Stimulated activated CD8-positive, alpha-beta memory T cell treated with anti-CD3 and anti-CD28 coated beads, Interleukin-15, amount 100 ng/mL, for 48 hours (primary cell): ENCODE data around the gene CMTM6.
A peak's percentile ranks its signal among the peaks of the same experiment; 100 is the strongest.
"Not testable (repeated sequence)": the region's sequence is repeated elsewhere in the genome, so short reads cannot be mapped to it uniquely, and the experiment has no call there.

ENCODE experiments used
- DNase-seq, 2 donors: peaks; one replicate each; pipeline ENCODE4 v3.0.0-alpha.2; 2020; ENCODE audit warnings: low read depth in 2 of 2

Gene CMTM6

DNA sequence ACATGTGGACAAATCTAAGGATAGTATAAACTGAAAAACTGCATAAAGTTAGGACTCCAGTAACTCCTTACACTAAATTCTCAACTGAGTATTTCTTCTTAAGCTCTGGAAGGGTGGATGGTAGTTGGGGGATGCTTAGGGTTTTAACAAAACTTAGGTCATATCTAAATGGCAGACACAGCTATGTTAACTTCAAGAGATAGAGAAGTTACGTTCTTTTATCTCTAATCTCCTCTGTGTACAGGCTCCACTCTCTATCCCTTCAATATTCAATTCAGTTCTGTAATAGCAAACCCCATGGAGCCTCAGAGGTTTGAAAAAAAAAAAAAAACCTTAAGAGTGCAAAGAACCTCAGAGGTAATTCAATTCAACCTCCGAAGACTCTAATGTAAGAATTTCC, 3.1 kb downstream of the CMTM6 start:
- DNase-seq, result no peak

DNA sequence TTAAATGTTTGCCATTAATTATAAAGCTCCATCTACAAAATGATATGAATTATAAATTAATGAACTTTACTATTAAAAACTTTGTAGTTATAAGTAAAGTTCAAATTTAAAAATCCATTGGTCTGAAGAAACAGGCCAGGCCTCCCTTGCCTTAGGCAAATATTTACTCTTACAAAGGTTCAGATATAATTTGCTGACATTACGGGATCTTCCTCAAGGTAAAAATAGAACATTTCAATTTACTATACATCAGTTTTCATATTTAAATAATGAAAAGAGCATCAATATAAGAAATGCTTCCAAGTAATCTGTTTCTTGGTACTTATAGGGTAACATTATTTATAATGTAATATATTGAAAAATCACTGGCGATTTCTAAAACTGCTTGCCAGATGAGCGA, 3.7 kb downstream of the CMTM6 start:
- no peak for DNase-seq

DNA sequence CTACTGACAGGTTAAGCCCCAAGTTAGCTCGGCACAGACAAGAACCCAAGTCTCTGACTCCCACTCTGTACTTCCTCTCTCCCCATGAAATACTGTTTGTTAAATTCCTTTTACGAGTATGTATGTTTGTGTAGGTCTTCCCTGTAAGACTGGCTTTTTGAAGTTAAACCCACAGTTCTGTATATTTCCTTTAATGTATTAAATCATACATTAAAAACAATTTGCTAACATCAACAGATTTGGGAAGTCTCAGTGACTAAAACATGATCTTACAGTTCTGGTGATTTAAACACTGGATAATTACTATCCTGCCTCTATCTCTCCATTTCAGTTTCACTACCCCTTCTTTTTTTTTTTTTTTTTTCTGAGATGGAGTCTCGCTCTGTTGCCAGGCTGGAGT, 4.4 kb downstream of the CMTM6 start:
- no peak for DNase-seq

DNA sequence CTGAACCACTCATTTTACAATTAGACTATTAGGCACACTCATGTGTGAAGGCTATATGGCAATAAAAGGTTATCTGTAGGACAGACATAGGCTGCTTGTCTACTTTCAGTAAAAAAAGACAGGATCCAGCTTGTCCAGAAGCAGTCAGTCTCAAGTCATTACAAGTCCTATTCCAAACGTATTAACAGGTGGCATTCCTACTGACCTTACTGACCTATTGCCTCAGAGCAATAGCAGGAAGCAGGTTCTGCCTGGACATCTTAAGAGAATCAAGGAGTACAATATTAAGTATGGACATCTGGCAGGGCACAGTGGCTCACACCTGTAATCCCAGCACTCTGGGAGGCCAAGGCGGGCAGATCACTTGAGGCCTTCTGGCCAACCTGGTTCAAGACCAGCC, 7.0 kb downstream of the CMTM6 start:
- no peak for DNase-seq

DNA sequence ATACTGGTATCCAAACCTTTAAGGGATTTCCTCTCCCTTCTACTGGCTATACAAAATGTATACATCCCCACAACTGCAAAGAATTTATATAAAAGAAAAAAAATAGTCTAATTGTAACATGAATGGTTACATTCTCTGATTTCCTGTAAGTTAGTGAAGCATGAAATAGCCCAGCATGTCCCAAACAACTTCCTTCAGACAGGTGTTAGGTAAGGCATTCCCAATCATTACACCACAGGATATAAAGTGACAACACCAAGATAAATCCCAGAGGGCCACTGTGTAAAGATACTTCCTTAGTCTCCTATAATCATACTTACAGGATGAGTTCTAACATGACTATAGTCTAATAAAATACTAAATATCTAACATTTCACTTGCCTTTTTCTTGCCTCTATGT, 7.6 kb downstream of the CMTM6 start:
- no peak for DNase-seq

DNA sequence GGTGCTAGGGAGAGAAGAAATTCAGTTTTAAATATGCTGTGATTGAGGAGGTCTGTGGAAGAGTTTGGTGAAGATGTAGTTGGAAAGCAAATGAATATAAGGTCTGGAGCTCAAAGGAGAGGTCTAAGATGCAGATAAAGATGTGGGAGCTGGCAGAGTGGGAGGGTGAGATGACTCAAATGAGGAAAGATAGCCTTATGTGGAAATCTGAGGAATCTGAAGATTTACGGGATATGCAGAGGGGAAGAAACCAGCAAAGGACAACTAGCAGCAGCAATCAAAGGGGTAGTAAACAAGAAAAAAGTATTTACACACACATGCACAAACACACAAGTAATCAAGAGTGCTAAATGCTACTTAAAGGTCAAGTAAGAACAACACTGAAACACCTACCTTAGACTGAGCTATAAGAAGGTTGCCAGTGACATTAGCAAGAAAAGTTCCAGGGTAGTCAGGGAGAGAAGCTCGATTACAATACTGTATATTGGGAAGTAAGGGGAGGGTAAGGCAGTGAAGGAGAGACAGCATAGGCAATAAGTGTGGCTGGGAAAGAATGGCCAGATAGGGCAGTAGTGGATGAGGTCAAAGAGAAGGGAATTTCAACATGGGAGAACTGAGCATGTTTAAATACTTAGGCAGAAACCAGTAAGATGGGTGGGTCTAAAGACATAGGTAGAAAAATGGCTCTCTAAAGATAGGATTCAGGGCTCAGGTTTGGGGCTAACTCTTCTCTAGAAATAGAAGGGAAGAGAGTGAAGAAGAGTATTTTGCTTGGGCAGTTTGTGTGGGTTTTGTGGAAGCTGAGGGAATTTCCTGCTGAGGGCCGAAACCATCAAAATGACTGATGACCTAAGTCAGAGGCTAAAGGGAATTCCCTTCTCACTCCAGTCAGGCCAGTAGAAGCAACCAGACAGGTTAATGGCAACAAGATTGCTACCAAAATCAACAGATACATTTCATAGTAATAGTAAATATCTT, 8.9 kb downstream of the CMTM6 start:
- no peak for DNase-seq

DNA sequence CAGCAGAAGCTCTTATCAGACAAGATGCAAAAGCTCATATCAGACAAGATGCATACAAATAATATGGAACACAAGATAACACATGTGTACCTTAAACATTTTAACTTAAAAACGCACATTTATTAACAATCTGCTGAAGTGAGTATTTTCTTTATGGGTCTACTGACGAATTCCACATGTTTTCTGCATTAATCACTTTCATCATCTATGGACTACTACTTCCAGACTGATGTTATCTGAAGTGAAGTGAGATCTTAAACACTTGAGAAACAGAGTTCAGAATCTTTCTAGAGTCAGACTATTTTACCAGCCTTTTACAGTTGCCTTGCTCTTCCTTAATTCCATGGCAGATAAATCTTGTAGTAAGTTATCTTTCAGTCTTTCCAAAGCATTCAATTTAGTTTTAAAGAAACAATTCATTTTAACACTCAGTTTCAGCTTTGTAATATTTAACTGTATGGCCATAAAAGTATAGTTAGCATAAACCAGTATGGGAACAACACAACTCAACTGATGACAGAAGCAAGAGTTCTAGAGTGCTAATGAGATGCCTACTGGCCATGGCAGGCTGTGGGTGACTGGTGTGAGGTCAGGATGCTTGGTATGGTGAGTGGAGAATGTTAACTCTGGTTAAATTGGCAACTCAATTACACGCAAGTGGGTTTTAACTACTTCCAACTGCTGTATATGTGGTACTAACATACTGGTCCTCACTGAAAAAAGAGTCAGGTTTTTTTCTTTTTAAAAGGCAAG, 9.8 kb downstream of the CMTM6 start:
- no peak for DNase-seq

DNA sequence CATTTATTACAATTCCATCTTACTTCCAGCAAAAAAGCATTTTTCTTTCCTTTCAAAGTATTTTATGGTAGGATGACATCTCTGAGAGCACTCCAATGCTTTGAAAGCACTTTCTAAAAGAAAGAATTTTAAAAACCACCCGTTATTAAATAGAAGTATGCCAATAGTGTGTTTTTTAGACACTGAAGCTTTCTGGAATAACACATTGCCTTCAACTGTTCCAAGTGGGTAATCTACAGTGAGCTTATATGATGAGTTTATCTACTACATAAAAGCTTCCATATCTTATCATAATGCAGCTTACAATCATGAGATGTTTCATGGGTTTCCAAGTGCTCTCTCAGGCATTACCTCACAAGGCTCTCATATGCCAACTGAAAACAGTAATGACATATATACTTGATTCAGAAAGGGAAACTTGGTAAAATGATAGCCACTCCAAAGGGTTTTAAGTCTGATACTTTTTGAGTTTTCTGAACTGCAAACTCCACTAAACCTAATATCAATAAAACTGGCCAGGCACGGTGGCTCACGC, 14.1 kb downstream of the CMTM6 start:
- DNase-seq, result no peak

DNA sequence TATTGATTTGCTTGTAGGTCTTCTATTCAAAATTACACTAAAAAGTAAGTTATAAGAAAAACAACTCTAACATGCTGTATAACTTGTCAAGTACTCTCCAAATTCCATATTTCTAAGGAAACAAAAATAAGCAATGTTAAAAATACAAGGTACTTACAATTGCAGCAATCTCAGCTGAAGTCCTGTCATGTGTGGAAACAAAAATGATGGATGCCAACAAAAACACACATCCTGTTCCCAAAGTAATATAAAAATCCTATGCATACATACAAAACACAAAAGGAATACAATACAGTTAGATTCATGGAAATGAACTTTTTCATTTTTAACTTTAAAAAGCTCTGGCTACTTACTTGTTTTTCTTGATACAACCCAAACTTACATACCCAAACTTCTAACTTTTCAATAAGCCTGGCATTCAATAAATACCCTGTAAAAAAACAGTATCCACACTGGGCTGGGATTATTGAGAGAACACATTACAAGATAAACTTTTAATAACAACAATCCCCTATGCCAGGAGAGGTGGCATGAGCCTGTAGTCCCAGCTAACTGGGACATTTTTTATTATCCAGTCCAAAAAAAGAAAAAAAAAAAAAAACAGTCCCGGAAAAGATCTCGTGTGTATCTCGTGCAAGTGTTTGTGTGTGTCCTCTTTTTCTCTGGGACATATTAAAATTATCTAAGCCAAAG, 14.7 kb downstream of the CMTM6 start:
- no peak for DNase-seq

DNA sequence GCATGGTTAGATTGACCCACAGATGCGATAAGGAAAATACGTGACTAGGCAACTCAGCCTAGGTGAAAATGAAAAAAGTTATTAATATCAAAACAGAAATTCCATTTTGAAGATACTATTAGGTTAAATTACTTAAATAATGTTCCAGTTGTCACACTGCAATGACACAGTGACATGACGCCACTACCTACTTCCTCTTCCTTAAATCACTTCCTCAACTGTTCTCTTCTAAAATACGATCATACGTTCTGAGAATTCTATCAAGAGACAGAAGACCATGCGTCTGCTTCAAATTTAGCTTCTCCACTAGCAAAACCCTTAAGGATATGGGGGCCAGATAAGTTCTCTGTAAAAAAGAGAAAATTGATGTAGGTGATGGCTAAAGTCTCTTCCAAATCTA, 18.2 kb downstream of the CMTM6 start:
- DNase-seq, result no peak

DNA sequence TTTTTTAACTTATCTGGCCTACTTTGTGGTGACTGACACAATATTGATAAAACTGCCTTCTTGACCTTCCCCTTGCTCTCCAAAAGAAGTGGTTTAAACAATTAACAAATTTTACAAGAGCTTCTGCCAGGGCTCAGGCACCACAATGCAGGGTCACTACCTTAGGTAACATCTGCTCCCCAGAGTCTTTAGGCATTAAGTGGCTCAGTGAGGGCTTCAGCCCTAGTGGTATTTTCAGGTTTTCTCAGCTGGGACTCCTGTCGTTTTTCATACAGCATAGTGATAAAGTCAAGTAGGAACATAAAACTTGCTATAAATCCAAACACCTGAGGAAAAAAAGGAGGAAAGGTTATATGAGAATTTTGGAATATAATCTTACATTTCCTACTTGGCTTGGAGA, 18.9 kb downstream of the CMTM6 start:
- DNase-seq, result no peak

DNA sequence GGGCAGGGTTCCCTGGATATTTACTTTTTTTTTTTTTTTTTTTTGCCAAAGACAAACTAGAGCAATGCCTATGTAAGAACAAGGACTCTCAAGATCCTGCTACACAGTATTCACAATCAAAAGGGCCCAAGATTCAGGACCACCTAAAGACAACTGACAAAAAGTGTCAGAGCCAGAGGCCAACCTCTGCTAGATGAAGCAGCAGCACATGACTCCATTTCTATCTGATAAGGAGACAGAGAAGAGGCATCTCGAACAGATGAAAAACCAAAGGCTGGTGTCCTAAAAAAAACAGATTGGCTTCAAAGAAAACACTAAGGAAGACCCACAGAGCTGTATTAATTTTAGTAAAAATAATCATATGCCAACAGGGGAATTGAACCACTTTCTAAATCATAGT, 20.0 kb downstream of the CMTM6 start:
- DNase-seq, result no peak

DNA sequence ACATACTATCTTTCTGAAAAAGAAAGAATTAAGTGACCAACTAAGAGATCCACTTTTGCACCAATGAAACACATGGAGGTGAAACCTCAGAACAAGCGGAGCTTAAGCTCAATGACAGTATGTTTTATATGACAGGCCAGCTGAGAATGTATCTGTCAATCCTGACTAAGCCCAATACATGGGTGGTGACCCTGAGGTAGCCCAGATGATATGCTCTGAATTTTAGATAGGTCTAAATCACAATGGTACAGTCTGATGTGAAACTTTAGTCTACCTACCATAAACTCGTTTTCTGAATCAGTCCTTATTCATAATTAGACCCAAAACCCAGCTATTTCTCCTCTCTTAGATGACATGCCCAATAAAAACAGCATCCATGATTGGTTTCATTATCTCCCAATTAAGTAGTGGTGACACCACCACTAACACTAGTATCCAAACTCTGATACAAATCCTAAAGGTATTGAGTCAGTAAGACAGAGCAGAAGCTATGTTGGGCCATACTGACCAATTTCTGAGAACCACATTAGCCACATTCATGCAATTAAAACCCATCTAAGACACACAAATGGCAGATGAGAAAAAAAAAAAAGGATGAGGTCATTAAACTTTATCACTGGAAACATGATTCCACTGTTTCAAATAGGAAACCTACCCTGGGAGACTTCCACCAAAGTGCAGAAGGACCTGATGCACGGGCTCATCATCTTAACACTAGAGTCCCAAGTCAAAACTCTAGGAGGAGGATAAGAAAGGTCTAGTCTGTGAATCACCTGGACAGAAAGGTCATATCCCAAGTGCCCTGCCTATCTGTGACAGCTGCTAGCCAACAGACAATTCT, 20.6 kb downstream of the CMTM6 start:
- no peak for DNase-seq

DNA sequence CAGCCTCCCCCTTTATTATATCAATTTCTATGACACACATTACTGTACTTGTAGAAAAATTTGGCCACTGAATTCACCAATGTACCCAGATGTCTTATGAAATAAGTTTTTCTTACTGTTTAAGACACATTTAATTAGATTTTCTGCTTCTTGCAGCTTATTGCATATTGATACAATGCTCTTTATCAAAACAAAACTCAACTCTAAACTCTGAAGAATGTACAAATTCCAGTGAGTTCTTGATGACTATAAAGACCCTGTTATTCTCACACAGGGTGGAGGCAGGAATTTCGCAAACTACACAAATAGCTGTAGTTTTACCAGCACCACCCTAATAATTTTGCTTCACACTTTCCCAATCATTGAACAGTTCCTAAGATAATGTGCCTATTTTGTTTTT, 22.0 kb downstream of the CMTM6 start:
- DNase-seq, result no peak

DNA sequence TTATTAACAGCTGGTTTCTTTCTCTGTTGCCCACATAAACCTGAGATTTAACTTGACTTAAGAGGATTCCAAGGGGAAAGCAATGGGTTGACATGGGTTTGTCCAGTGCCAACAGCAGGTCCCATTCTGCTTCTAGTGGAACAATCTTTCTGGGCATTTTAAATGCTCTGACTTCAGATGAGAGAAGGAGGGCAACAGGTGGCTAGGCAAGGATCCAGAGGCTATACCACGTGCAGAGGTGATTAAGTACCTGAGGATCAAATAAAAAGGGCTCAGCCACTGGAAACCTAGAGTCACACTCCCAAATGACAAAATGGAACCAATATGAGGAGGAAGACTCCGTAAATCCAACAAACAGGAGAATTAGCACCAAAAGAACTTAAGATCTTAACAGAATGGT, 28.5 kb downstream of the CMTM6 start:
- no peak for DNase-seq

DNA sequence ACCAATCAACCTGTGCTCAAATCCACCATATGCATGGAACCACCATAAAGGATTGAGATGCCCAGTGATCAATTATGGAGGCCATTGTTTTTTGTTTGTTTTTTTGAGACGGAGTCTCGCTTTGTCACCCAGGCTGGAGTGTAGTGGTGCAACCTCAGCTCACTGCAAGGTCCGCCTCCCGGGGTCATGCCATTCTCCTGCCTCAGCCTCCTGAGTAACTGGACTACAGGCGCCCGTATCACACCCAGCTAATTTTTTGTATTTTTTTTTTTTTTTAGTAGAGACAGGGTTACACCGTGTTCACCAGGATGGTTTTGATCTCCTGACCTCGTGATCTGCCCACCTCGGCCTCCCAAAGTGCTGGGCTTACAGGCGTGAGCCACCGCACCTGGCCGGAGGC, 30.5 kb downstream of the CMTM6 start:
- DNase-seq, result not testable (repeated sequence)

DNA sequence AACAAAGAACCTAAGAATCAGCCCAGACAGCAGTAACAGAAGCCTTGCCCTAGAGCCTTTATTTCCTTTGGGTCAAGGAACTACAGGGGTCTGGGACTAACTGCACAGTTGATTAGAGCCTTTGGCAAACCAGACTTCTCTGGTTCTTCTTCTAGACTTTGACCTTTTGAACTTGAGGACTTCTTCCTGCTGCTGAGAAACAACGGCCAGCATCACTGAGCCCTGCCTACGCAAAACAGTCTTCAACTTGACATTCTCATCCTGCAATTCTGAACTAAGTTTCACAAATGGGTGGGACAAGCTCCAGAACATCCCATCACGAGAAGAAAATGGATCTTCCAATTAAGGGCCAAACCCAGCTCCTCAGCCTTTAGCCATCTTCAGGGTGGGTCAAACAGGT, 31.4 kb downstream of the CMTM6 start:
- no peak for DNase-seq

DNA sequence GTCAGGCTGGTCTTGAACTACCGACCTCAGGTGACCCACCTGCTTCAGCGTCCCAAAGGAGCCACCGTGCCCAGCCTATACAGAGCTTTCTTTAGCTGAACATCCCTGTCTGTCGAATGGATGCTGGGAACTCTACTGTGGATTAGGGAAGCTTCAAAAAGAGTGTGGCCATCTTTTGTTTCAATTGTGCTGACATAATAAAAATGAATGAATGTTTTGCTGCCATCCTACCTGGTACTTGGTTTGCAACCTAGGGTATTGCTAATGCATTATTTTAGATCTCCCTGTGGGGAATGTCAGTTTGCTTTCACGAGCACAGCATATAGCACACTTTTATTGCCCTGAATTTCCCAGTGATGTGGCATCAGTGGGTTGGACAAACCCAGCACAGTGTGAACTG, 32.3 kb downstream of the CMTM6 start:
- DNase-seq, result no peak

DNA sequence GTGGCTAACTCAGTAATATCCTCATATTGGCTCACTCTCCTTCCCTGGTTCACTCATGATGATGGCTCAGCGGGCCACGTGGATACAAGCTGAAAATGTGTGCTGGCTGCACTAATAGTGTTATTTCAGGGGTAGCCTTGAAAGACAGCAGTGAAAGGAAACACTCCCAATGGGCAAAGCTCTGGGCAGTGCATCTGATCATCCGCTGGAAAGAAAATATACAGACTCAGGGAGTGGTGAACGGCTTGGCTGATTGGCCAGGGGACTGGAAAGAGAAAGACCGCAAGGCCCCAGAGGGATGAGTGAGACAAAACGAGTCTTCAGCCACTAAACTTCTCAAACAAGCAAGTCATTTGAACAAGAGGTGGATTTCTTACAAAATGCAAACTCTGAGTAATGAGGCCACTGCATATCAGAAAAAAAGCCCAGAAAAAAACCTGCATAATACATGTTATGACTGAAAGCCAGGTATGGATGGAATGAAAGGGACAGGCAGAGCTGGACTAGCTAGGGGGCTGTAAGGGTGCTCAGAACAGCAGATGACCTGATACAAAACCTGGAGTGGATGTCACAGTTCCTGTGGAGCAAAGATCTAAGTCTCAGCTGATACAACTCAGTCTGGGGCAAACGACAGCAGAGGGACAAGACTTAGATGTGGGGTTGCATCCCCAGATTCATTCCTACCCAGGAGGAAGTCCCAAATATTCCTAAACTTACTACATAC, 33.3 kb downstream of the CMTM6 start:
- no peak for DNase-seq

DNA sequence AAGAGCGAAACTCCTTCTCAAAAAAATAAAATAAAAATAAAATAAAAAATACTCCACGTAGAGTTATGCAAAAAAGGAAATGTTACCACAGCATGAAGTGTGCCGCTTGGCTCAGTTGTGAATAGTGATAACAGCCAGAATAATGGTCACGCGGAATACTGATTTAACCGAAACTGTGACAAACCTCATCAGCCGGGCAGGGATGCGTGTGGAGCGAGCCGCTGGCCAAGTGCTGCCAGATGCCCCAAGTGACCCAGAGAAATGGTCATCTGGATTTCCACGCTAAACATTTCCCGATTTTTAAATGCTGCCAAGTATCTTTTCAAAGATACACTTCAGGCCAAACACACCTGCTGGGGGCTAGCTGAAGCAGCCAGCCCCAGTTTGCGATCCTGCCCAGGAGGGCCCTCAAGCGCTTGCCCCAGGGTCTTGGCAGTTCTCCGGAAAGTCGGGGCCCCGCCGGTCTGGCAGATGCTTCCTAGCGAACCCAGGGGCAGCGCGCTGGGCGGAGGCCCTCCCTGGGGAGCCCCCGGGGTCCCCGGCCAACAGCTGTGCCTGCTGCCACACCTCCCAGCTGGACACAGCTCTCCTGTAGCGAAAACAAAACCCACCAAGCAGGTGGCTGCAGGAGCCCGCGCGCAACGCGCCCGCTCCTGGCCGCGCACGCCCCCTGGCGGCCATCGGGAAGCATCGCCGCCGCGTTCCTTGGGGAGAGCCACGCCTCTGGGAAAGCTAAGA, 35.1 kb downstream of the CMTM6 start:
- DNase-seq, result peak; percentile 55 to 58
